GM20000 (cell line): ENCODE results near the gene BSND.

Source experiments
- DNase-seq: peaks from one replicate; pipeline ENCODE4 v3.0.0; 2012; ENCODE audit warnings: low spot score
- CTCF ChIP-seq: IDR thresholded peaks from 2 replicates; pipeline ENCODE4 v1.5.1; 2012; ENCODE audit warnings: mild to moderate bottlenecking, control low read depth; ENCODE audit errors: extremely low read depth, missing control alignments

Gene BSND

GRCh38 chr1:55000110-55001085 lies 1.7 kb downstream of the BSND start:
- TF ChIP-seq CTCF = no peak
- DNase-seq = no peak

- no peak for TF ChIP-seq CTCF
- no peak for DNase-seq
Observed at GRCh38 chr1:55001311-55001710, 2.6 kb downstream of the BSND start.

GRCh38 chr1:55002686-55003085 lies 4.0 kb downstream of the BSND start:
- no peak for TF ChIP-seq CTCF
- DNase-seq = no peak

GRCh38 chr1:55005351-55006140 lies 6.8 kb downstream of the BSND start:
- no peak for TF ChIP-seq CTCF
- DNase-seq = no peak

- no peak for DNase-seq
- TF ChIP-seq CTCF = no peak
Observed at GRCh38 chr1:55006931-55007330, 8.2 kb downstream of the BSND start.

- no peak for DNase-seq
- TF ChIP-seq CTCF = no peak
Observed at GRCh38 chr1:55007625-55008024, 8.9 kb downstream of the BSND start.

- TF ChIP-seq CTCF = no peak
- DNase-seq = no peak
Observed at GRCh38 chr1:55010194-55010886, 11.6 kb downstream of the BSND start.
